Measurements from ENCODE around the gene PNPLA3.

- no peak for TF ChIP-seq CTCF (IDR thresholded peaks at IDR 0.05)
- no peak for TF ChIP-seq POLR2AphosphoS5 (IDR thresholded peaks at IDR 0.05)
Measured at GRCh38 chr22:43968614-43969013, 45.0 kb downstream of the PNPLA3 start.

Measured in transverse colon (tissue), 4 donors.